Omental fat pad (tissue), 4 donors: ENCODE data around the gene TBC1D32. TPM values are rescaled to one million over a fixed set of nuclear protein-coding genes. Genes with fewer than 3 reads are reported as not detected.
"Not testable (repeated sequence)": the region's sequence is repeated elsewhere in the genome, so short reads cannot be mapped to it uniquely, and the experiment has no call there.

Source experiments
- ATAC-seq: fragments of 150-250 bp; one replicate; pipeline ENCODE4 v1.9.1; 2016; ENCODE audit warnings: mild to moderate bottlenecking, moderate library complexity; ENCODE audit not compliant: low FRiP score
- DNase-seq: peaks from one replicate; pipeline ENCODE4 v3.0.0-alpha.2; 2019; ENCODE audit warnings: low spot score
- total RNA-seq, 4 donors: library from RNA; depleted of rRNA; stranded (reverse); fragments of >200 nt; gene quantifications; one replicate each; pipeline ENCODE4 v1.1.0, GENCODE V29; 2016
- TF ChIP-seq, protein P1 (sequence below), 3 donors: fragments of 450-650 bp; IDR thresholded peaks; one replicate each; pipeline ENCODE4 v1.5.1; 2016 to 2017; ENCODE audit warnings: antibody characterized with exemption in 3 of 3, mild to moderate bottlenecking in 3 of 3, moderate library complexity in 2 of 3

Gene TBC1D32
- total RNA-seq, 4 donors from 2014 or later: 4.6 to 11.4 (median 7.4) TPM

DNA sequence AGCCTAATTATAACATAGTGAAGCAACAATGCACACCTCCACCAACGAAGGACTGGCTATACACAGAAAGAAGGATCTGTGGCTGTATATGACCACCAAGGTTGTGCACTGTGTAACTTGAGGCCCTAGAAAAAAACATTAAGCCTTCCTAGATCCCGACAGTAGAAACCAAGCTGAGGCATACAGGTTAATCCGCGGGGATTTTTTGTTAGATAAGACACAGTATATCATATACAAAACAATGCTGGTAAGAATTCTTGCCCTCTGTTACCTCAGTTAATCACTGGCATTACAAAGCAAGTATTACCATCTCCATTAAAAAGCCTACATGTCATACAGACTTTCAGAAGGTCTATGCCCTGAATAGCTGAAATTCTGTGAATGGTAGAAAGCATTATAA lies 228.8 kb downstream of the TBC1D32 start:
- ATAC-seq (no peak), DNase-seq (no peak)
- TF ChIP-seq, protein P1, sequence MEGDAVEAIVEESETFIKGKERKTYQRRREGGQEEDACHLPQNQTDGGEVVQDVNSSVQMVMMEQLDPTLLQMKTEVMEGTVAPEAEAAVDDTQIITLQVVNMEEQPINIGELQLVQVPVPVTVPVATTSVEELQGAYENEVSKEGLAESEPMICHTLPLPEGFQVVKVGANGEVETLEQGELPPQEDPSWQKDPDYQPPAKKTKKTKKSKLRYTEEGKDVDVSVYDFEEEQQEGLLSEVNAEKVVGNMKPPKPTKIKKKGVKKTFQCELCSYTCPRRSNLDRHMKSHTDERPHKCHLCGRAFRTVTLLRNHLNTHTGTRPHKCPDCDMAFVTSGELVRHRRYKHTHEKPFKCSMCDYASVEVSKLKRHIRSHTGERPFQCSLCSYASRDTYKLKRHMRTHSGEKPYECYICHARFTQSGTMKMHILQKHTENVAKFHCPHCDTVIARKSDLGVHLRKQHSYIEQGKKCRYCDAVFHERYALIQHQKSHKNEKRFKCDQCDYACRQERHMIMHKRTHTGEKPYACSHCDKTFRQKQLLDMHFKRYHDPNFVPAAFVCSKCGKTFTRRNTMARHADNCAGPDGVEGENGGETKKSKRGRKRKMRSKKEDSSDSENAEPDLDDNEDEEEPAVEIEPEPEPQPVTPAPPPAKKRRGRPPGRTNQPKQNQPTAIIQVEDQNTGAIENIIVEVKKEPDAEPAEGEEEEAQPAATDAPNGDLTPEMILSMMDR (IDR thresholded peaks at IDR 0.05): no peak

DNA sequence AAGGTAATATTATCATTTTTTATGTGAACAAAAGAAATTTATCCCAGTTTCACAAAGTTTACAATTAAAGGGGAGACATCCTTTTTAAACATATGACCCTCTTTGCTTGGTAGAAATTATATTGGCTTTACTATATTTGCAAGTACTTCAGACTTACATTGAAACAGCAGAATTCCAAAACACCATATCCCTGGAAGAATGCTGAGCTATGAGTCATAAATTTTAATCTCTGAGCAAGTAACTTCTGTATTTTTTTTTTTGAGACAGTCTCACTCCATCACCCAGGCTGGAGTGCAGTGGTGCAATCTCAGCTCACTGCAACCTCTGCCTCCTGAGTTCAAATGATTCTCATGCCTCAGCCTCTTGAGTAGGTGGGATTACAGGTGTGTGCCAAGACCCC lies 240.4 kb downstream of the TBC1D32 start:
- DNase-seq (no peak), ATAC-seq (no peak)
- TF ChIP-seq, protein P1 (IDR thresholded peaks at IDR 0.05): no peak

DNA sequence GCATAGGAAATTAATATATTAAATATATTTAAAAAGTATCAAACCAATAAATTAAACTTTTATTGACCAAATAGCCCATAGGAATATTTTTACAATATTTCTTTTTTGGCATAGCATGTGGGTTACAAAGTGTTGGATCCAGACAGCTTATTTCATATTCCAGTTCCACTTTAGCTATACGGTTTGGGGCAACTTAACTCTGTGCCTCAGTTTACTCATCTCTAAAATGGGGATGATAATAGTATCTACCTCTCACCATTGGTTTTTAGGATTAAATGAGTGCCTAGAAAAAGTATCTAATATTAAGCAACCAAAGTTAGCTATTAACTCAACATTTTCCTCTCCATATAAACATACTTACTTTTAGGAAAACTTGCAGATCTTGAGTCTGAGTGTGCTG lies 243.8 kb downstream of the TBC1D32 start:
- TF ChIP-seq, protein P1 (IDR thresholded peaks at IDR 0.05): no peak
- ATAC-seq: no peak
- DNase-seq: no peak

DNA sequence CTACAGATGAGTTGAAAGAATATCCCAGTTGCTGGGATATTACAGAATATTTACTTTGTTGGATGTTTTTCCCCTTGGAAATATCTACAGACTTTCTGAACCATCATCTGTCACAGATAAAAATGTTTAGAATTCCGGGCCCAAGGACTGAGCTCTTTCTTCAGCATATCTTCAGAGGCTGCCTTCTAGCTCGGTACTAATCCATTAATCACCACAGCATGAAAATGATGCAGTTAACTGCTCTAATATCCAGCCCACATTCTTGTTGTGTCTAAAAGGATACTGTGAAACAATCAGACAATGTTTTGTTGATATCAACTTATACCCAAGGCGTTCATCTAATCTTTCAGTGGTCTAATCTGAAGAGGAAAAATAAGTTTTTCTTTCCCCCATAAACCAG lies 247.4 kb downstream of the TBC1D32 start:
- TF ChIP-seq, protein P1 (IDR thresholded peaks at IDR 0.05): no peak
- DNase-seq: no peak
- no peak for ATAC-seq

DNA sequence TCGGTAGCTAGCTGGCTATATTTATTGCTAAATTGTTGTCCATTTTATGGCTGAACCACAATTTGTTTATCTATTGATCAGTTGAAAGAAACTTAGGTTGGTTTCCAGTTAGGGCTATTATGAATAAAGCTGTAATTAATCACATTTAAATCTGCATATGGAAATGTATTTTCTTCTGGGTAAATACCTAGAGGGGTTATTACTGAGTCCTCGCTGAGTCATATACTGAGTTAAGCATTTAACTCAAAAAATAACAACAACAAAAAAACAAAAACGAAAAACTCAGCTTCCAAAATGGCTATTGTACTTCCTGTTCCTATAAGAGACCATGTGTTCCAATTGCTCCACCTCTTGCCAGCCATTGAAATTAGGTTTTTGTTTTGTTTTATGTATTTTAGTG lies 258.2 kb downstream of the TBC1D32 start:
- no peak for DNase-seq
- TF ChIP-seq, protein P1 (IDR thresholded peaks at IDR 0.05): no peak
- ATAC-seq: no peak

DNA sequence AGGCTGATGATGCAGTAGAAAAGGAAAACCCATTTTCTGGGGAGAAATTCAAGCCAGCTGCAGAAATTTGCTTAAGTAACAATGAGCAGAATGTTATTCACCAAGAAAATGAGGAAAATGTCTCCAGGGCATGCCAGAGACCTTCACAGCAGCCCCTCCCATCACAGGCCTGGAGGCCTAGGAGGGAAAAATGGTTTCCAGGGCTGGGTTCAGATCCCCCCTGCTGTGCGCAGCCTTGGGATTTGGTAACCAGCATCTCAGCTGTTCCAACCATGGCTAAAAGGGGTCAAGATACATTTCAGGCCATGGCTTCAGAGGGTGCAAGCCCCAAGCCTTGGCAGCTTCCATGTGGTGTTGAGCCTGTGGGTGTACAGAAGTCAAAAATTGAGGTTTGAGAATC lies 265.5 kb downstream of the TBC1D32 start:
- not testable (repeated sequence) for DNase-seq, ATAC-seq

DNA sequence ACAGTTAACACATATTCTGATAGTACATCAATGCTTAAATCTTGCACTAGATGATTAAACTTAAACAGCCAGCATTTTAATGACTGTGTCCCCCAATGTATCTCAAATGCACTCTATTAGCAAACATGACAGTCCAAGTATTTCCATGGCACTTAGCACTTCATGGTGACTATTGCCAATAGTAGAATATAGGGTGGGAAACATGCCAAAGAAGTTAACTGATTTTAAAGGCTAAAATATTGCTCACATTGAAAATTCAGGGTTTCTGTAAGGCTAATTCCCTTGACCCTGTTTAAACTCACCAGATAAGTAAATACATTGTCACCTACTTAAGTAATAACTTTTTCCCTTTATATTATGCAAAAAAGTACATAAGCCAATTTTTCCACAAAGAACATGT lies 266.9 kb downstream of the TBC1D32 start:
- TF ChIP-seq, protein P1 (IDR thresholded peaks at IDR 0.05): no peak
- DNase-seq (no peak), ATAC-seq (no peak)

DNA sequence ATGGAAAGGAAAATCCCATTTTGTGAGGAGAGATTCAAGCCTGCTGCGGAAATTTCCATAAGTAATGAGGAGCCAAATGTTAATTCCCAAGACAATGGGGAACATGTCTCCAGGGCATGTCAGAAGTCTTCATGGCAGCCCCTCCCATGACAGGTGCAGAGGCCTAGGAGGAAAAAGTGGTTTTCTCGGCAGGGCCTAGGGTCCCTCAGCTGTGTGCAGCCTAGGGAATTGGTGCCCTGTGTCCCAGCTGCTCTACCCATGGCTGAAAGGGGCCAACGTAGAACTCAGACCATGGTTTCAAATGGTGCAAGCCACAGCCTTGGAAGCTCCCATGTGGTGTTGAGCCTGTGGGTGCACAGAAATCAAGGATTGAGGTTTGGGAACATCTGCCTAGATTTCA lies 269.9 kb downstream of the TBC1D32 start:
- ATAC-seq: no peak
- no peak for DNase-seq
- TF ChIP-seq, protein P1 (IDR thresholded peaks at IDR 0.05): no peak
